HG03469 (cell line): ENCODE results near the gene ZC3H13.

ENCODE experiments used
- ATAC-seq: cut with Tn5 transposase; IDR thresholded peaks from one replicate; pipeline ENCODE4 v1.9.1; 2021; ENCODE audit warnings: mild to moderate bottlenecking, moderate library complexity, moderate number of reproducible peaks; ENCODE audit not compliant: unreplicated experiment

Gene ZC3H13, protein sequence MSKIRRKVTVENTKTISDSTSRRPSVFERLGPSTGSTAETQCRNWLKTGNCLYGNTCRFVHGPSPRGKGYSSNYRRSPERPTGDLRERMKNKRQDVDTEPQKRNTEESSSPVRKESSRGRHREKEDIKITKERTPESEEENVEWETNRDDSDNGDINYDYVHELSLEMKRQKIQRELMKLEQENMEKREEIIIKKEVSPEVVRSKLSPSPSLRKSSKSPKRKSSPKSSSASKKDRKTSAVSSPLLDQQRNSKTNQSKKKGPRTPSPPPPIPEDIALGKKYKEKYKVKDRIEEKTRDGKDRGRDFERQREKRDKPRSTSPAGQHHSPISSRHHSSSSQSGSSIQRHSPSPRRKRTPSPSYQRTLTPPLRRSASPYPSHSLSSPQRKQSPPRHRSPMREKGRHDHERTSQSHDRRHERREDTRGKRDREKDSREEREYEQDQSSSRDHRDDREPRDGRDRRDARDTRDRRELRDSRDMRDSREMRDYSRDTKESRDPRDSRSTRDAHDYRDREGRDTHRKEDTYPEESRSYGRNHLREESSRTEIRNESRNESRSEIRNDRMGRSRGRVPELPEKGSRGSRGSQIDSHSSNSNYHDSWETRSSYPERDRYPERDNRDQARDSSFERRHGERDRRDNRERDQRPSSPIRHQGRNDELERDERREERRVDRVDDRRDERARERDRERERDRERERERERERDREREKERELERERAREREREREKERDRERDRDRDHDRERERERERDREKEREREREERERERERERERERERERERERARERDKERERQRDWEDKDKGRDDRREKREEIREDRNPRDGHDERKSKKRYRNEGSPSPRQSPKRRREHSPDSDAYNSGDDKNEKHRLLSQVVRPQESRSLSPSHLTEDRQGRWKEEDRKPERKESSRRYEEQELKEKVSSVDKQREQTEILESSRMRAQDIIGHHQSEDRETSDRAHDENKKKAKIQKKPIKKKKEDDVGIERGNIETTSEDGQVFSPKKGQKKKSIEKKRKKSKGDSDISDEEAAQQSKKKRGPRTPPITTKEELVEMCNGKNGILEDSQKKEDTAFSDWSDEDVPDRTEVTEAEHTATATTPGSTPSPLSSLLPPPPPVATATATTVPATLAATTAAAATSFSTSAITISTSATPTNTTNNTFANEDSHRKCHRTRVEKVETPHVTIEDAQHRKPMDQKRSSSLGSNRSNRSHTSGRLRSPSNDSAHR (N-terminal part only)

DNA sequence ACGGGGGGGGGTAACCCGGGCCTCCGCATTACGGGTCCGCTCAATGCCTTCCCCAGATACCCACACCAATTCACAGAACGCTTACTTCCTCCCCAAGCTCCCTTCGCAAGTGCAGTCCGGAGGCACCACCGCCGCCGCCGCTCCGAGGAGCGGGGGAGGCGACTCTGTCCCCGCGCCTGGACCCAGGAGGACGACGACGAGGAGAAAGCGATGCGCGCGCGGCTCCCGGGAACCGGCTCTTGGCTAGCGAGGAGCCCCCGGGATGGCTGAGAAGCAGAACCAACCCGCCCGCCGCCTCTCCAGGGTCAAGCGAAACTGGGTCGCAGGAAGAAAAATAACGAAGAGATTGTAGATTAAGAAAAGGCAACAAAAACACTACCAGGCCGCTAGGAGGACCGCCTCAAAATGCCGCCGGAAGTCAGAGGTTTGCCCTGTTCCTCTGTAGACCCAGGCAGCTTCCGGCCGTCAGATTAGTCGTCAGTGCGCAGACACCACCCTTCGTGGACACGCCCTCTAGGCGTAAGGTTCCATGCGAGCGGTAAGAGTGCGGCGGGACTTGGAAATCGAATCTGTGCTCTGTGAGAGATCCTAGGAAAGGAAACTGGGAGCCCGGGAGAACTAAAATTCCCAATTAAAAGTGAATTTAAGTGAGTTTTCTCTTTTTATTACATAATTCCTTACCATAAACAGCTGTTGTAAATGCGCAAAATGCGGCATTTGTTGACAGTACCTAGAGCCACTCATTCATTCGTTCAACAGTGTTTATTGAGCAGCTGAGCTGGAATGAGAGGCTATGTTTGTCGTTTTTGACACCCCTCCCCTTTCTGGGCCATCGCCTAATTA, at the start of gene ZC3H13:
TSS of gene ZC3H13 (minus strand) at position 428 of the 843 bp plus-strand sequence. CDS start 7,239 bp downstream, outside the sequence.
- peak; percentile 95 for ATAC-seq

DNA sequence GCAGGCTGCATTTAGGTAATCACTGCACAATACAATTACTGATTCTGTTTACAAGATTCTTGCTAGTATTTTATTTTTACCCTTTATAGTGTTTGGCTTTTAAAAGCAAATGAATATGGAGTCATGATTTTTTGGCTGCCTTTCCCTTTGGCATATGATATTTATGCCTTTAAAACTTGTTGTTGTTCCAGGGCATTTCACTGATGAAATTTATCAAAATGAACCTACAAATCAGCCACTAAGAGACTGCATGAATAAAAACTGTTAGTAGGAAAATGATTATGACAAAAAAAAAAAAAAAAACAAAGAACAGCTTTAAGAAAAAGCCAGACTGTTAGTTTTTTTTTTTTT, 49.7 kb upstream of the ZC3H13 start:
- no peak for ATAC-seq

DNA sequence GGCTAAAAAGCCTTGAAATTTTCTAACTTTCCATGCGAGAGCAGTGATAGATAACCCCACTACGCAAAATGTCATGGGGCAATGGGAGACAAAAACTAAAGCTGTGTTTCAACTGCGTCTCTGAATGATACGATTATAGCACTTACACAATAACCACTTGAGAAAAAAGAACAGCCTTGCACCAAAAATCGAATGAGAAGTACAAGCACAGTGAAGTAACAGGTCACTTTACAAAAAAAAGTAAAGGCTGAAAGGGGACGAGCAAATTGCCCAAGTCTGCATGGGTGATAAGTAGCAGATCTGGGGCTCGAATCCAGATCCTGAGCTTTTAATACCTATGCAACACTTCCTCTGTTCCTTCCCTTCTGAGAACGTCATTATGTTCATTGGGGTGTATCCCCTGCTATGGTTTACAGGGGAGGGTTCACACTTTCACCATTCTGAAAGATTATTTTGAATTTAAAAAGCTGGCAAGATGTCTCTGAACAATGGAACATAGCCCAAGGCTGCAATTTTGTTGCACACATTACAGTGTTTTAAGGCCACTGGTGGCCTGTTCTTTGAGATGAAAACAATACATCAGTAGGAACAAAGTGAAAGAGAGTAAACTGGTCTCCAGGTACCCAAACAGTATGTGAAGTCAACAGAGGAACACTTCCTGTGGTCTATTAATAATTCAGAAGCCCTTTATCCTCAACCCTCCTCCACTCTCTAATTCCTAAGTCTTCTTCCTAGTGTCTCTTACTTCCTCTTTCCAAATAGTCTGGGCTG, 49.1 kb upstream of the ZC3H13 start:
- ATAC-seq, result no peak

DNA sequence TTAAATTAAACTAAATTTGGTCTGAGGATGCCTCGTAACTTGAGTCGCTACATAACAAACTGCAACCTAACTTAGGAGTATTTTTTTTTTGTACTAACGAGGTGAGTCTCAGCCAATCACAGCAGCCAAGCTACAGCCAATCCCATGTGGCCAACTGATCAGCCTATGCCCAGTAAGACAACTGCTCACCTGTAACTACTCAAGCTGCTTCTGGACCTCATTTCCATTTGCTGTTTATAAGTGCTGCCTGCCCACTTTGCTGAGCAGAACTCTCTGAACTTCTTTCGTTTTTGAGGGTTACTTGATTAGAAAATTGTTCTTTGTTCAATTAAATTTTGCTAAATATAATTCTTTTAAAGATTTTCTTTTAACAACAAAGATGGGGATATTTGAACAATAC, 48.5 kb upstream of the ZC3H13 start:
- no peak for ATAC-seq

DNA sequence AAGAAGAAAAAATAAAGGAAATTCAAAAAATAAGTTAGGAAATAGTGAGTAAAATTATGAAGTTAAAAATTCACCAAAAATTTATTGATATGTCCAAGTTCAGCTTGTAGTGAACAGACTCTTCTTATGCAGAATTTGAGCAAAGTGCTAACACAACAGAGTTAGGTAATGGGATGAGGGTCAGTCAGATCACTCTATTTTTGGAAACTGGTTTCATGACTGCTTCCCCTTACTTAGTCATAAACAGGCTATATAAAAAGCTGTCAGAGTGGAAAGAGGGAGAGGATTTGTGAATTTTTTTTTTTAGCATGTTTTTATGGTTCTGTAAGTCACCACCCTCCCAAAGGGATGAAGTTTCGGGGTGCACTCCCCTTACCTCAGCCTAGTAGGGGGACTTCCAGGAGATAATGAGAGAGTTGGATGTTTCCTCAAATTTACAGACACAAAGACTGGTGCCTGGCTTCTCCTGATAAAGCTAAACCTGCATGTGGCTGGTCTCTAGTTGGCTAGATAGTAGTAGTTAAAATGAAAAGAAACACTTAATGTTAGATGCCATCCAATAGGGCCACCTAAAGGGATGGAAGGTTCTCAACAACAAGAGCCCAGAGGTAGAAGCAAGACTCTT, 47.8 kb upstream of the ZC3H13 start:
- ATAC-seq, result no peak

DNA sequence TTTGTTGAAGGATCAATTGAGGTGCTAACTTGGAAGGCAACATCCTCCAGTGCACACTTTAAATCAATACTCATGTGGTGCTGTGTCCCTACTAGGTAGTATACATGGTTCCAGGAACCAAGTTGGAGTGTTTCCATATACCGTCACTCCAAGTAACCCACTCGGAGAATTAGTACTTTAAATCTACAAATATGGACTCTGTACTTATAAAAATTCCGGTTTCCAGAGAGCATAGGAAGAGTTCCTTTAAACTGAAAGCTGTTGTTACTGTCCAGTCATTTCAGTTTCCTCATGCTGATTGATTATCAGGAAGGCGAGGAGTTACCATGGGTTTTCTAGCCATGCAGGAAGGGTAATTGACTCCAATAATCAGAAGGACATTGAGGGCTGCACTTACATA, 45.1 kb upstream of the ZC3H13 start:
- no peak for ATAC-seq

DNA sequence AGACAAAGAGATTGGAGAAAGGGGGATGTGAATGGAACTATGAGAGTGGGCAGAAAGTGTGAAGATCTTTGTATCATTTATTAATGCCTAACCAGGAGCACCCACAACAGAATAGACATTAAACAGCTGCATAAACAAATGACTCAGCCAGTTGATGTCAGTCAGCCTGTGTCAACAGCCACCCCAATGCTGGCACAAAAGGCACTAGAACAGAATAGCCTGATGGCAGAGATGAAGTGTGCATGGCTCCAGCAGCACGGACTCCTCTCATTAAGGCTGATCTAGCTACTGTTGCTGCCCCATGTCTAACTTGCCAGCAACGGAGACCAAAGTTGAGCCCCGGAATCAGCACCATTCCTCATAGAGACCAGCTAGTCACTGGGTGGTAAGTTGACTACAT, 44.5 kb upstream of the ZC3H13 start:
- ATAC-seq, result no peak

DNA sequence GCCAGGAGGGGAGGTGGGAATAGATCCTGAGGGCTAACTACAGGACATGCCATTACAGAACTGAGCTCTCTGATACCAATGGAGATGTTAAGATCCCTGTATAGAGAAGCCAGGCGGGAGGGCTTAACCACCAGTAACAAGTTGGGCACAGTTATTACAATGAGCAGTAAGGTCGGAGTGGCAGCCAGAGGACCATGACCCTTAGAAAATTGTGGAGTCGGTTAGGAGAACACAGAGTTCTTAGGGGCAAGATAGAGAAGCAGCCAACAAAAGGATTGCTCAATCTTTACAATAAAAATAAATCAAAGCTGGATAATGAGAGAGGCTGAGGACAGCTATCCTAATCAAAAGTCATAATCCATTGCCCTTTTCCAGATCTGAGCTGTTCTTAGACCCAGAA, 41.9 kb upstream of the ZC3H13 start:
- no peak for ATAC-seq

DNA sequence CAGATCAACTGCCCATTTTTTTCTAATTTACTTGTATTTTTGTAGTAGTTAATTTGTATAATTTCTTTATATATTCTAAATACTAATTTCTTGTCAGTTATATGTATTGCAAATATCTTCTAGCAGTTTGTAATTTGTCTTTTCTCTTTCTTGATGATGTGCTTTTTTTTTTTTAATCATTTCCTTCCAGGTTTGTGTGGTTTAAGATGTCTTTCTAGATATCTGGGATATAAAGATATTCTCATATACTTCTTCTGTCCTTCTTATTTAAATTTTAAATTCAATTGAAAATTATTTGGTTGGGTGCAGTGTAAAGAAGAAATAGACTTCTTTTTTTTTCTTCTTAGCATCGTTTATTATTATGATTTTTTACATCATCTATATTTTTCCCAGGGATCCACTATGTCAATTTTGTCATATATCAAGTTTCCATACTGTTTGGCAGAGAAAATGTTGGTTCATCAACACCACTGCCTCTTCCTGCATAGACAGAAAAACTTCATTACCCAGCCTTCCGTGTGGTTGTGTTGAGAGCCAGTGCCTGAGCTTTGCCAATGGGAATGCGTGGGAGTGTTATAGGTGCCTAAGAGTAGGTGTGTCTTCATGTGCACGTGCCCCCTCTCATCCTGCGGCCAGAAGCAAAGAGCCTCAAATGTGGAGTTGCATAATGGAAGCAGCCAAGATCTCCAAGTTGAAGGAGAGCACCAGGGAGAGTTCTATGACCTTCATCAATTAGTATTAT, 36.4 kb upstream of the ZC3H13 start:
- no peak for ATAC-seq

DNA sequence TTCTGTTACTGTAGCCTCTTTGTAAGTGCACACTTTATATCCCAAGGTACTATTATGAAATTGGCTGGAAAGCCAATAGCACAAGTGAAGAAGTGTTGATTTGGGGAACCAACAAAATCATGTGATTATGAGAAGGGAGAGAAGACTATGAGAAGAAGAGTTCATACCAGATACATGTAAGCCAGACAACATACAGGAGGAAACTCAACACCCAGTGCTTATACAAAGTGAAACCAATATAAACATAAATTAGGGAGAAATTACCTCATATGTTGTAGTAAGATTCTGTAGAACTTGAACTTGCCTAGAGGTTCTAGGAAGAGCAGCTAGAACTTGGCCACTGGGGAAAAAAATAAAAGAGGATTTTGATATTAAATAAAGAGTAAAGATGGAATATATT, 34.9 kb upstream of the ZC3H13 start:
- ATAC-seq, result no peak

DNA sequence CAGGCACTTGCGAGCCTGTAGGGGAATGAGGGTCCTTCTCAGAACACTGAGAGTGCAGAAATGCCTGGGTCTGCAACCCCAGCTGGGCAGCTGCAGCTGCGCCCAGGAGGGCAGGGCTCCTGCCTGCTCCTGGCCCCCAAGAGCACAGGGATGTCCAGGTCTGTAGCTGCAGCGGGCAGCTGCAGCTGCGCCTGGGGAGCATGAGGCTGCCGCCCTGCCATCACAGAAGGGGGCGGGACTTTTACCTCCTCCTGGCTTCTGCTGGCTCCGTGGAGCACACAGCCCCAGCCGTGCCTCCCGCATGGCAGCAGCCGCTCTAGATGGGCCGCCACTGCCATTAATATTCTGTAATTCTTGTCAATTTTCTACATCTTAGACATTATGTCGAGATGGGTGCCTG, 34.4 kb upstream of the ZC3H13 start:
- no peak for ATAC-seq

DNA sequence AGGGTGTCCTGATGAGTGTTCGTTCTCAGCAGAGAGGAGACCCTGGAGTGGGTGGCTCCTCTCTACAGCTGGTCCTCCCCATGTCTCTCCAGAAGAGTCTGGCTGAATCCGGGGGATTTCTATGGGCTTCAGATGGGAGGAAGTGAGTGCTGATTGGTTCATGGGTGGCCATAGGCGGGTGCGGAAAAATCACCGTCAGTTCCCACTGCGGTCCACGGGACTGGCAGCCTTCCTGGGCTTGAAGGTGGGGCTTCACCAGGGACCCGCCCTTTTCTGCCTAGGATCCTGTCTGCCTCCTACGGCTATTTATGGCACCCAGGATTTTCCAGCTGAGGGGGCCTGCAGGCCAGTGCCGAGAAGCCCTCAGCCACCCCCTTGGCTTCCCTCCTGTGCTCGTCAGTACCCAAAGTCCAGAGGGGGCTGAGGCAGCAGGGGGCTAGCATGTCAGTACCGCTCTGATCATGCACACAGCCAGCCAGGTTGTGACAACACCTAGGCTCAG, 33.9 kb upstream of the ZC3H13 start:
- no peak for ATAC-seq

DNA sequence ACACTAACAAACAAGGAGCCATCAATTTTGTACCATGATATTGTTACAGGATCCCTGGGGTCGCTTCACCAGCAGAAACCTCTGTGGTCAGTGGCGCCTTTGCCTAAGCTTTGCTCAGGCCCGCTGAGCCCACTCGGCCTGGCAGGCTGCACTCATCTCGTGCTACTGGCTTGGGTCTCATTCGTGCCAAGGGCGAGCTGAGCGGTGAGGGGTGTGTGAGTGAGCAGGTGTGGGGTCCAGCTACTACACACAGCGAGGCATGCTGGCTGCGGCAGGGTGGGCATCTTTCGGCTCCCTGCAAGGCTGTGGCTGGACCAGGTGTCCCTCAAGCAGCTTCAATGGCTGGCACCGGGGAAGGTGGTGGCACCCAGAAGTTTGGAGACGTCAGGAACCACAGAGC, 33.2 kb upstream of the ZC3H13 start:
- ATAC-seq, result no peak

DNA sequence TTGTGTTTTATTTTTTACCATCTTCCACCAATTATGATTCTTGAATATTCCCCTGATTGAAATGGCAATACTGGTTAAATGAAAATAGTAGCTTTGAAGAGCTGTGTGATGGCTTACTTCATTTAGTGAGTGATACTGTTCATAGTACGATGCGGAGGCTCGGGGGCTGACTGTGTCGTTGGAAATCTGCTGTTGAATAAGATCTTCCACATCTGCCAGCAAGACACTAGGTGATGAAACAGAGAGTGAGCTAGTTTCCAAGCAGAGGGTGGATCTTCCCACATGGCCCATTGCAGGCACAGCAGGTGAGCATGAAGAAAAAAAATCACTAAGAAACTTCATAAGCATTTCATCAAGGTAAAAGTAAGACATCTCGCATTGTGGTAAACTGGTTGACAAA, 29.8 kb upstream of the ZC3H13 start:
- no peak for ATAC-seq

DNA sequence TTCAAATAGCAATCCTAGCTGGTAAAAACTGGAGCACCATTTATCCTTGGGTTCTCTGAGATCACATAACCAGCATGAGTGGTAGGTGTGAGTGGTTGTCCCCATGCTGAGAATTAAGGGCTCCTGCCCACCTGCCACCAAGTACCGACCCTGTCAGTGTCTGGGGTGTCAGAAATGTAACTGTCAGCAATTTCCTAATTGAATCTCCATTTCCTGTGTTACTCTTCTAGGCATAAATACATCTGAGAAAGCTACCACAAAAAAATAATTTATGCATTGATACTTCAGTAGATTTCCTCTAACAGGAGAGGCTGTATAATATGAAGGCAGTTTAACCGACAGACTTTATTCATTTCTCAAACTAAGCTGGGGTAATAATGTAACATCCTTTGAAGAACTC, 27.2 kb upstream of the ZC3H13 start:
- ATAC-seq, result no peak

DNA sequence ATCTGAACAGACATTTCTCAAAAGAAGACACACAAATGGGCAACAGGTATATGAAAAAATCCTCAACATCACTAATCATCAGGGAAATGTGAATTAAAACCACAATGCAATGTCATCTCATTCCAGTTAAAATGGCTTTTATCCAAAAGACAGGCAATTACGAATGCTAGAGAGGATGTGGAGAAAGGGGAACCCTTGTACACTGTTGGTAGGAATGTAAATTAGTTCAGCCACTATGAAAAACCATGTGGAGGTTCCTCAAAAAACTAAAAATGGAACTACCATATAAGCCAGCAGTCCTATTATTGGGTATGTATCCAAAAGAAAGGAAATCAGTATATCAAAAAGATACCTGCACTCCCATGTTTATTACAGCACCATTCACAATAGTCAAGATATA, 24.7 kb upstream of the ZC3H13 start:
- no peak for ATAC-seq

DNA sequence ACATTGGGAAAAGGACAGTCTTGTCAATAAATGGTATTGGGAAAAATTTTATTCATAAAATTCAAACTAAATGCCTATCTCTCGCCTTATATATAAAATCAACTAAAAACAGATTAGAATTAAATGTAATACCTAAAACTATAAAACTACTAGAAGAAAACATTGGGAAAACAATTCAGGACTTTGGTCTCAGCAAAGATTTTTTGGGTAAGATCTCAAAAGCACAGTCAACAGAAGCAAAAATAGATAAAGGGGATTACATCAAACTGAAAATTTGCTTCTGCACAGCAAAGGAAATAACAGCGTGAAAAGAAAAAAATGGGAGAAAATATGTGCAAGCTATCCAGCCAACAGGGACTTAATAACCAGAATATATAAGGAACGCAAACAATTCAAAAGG, 24.3 kb upstream of the ZC3H13 start:
- ATAC-seq, result no peak

DNA sequence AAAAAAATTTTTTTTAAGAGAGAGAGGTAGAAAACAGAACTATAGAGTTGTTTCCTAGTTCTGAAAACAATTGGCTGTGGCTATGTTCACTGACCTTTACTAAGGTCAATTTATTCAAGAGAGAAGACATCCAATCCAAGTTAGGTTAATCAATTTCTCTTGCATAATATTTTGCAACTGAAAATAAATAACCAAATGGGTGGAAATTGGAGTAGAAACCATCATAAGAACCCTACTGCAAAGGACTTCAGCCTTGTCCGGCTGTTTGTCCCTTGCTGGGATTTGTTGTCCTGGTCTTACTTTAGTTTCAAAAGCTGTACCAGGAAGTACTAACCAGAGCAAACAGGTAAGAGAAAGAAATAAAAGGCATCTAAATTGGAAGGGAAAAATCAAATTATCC, 23.3 kb upstream of the ZC3H13 start:
- no peak for ATAC-seq
